Mesenchymal stem cell (in vitro differentiated cells and primary cell): ENCODE data around the gene SNAI3.

Experiments
- DNase-seq: peaks from one replicate; pipeline ENCODE4 v3.0.0-alpha.2; 2013
- H2AFZ ChIP-seq: one replicate; pipeline ENCODE4 v1.6.1; 2013; ENCODE audit warnings: low read depth, mild to moderate bottlenecking, control low read depth, inconsistent platforms, low read length, moderate library complexity
- H2AK5ac ChIP-seq: 2 replicates; pipeline ENCODE4 v1.6.1; 2013; ENCODE audit warnings: low read length, moderate library complexity, mild to moderate bottlenecking, inconsistent platforms; ENCODE audit not compliant: severe bottlenecking
- H2BK120ac ChIP-seq: one replicate; pipeline ENCODE4 v1.6.1; 2013; ENCODE audit warnings: low read depth, mild to moderate bottlenecking, inconsistent platforms, low read length, moderate library complexity
- H2BK12ac ChIP-seq, 2 experiments: one replicate each; pipeline ENCODE4 v1.6.1; 2013; ENCODE audit warnings: inconsistent platforms in 2 of 2, low read length in 2 of 2, mild to moderate bottlenecking in 2 of 2, moderate library complexity in 2 of 2, control low read depth in 1 of 2
- H2BK15ac ChIP-seq: one replicate; pipeline ENCODE4 v1.6.1; 2013; ENCODE audit warnings: mild to moderate bottlenecking, low read depth, inconsistent platforms; ENCODE audit not compliant: poor library complexity, severe bottlenecking
- H2BK5ac ChIP-seq: 2 replicates; pipeline ENCODE4 v1.6.1; 2013; ENCODE audit warnings: low read depth, mild to moderate bottlenecking, low read length, control low read depth, inconsistent platforms; ENCODE audit not compliant: poor library complexity, severe bottlenecking
- H3K14ac ChIP-seq, 2 experiments: one replicate each; pipeline ENCODE4 v1.6.1; 2013; ENCODE audit warnings: inconsistent platforms in 2 of 2, low read length in 2 of 2, control low read depth in 1 of 2, mild to moderate bottlenecking in 1 of 2, moderate library complexity in 1 of 2
- H3K18ac ChIP-seq, 2 experiments: one replicate each; pipeline ENCODE4 v1.6.1; 2013; ENCODE audit warnings: inconsistent platforms in 2 of 2, low read length in 2 of 2, control low read depth in 1 of 2, low read depth in 1 of 2, mild to moderate bottlenecking in 1 of 2
- H3K23ac ChIP-seq, 2 experiments: one replicate each; pipeline ENCODE4 v1.6.1; 2013; ENCODE audit warnings: inconsistent platforms in 2 of 2, low read length in 2 of 2, mild to moderate bottlenecking in 2 of 2, moderate library complexity in 2 of 2, control low read depth in 1 of 2
- H3K27ac ChIP-seq: 2 replicates; pipeline ENCODE4 v1.5.1; 2013; ENCODE audit warnings: mild to moderate bottlenecking, moderate library complexity, low read length, control low read depth, inconsistent platforms; ENCODE audit not compliant: poor library complexity, severe bottlenecking
- H3K27me3 ChIP-seq, 2 experiments: 2 replicates each; pipeline versions ENCODE4 v1.6.1 to v1.7.0; 2013; ENCODE audit warnings: low read length in 2 of 2, mild to moderate bottlenecking in 2 of 2, moderate library complexity in 2 of 2, control low read depth in 1 of 2, inconsistent platforms in 1 of 2; ENCODE audit not compliant: control insufficient read depth in 1 of 2, insufficient read depth in 1 of 2
- H3K36me3 ChIP-seq, 2 experiments: 2 replicates each; pipeline versions ENCODE4 v1.6.1 to v1.7.0; 2013; ENCODE audit warnings: low read length in 2 of 2, control low read depth in 1 of 2, inconsistent platforms in 1 of 2, low read depth in 1 of 2, mild to moderate bottlenecking in 1 of 2; ENCODE audit not compliant: insufficient read depth in 2 of 2, control insufficient read depth in 1 of 2
- H3K4ac ChIP-seq, 2 experiments: one replicate each; pipeline ENCODE4 v1.6.1; 2013; ENCODE audit warnings: inconsistent platforms in 2 of 2, low read length in 2 of 2, mild to moderate bottlenecking in 2 of 2, moderate library complexity in 2 of 2, control low read depth in 1 of 2, low read depth in 1 of 2
- H3K4me1 ChIP-seq: 2 replicates; pipeline ENCODE4 v1.6.1; 2013; ENCODE audit warnings: low read depth, low read length, control low read depth; ENCODE audit not compliant: control insufficient read depth, insufficient read depth
- H3K4me2 ChIP-seq: 2 replicates; pipeline ENCODE4 v1.6.1; 2013; ENCODE audit warnings: low read length, mild to moderate bottlenecking, inconsistent platforms; ENCODE audit not compliant: poor library complexity, severe bottlenecking
- H3K4me3 ChIP-seq, 2 experiments: 2 replicates each; pipeline versions ENCODE4 v1.5.1 to v1.7.0; 2013; ENCODE audit warnings: low read length in 2 of 2, mild to moderate bottlenecking in 2 of 2, control low read depth in 1 of 2, low read depth in 1 of 2; ENCODE audit not compliant: insufficient read depth in 1 of 2
- H3K79me1 ChIP-seq: replicated peaks from 2 replicates; pipeline ENCODE4 v1.6.1; 2013; ENCODE audit warnings: mild to moderate bottlenecking, control low read depth, low read length, inconsistent platforms; ENCODE audit not compliant: poor library complexity, severe bottlenecking
- H3K9ac ChIP-seq: 2 replicates; pipeline ENCODE4 v1.7.0; 2013; ENCODE audit warnings: mild to moderate bottlenecking, low read length, moderate library complexity
- H3K9me3 ChIP-seq: 2 replicates; pipeline ENCODE4 v1.7.0; 2013; ENCODE audit warnings: mild to moderate bottlenecking, low read length; ENCODE audit not compliant: control insufficient read depth
- H4K8ac ChIP-seq: one replicate; pipeline ENCODE4 v1.6.1; 2013; ENCODE audit warnings: inconsistent platforms, mild to moderate bottlenecking, low read length, moderate library complexity
- H4K91ac ChIP-seq: one replicate; pipeline ENCODE4 v1.6.1; 2013; ENCODE audit warnings: mild to moderate bottlenecking, low read length, inconsistent platforms
- WGBS: methylation state at CpG from one replicate; pipeline ENCODE4 v1.1.7; 2013; ENCODE audit warnings: mixed read lengths; 5-methylcytosine and 5-hydroxymethylcytosine counted together

Gene SNAI3

DNA sequence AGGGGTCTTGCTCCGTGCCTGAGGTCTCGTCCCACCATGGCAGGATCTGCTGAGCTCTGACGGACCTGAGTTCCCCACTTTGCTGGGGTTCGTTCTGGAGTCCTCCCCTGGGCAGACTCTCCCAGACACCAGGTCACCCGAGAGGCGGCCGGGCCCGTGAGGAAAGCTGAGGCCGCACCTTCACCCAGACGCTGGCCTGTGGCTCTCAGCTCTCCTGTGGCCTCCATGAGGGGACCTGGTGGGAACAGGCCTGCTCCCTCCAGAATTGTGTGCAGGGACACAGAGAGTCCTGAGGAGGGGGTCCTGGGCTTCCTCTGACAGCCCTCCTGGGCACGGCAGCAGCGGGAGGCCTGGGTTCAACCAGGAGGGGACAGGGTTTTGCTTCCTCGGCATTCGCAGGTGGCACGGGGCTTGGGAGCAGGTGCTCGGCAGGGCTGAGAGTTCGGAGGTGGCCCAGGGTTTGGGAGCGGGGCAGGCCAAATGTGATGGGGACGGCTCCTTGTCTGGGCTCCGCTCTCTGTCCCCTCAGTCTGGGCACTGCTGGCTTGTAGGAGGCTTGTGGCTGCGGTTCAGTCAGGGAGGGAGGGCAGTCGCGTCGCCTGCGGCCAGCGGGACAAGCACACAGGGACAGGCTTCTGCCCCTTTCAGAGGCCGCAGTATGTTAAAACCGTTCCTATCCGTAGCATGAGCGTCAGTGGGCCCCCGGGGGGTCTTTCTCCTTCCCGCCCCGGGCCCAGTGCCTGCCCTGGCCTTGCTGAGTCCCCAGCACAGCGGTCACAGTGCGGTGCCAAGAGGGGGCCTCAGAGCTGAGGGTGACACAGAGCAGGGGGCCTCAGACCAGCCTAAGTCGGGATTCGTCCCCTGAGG, 8.1 kb upstream of the SNAI3 start:
- H4K91ac ChIP-seq: no peak overlapping the region

DNA sequence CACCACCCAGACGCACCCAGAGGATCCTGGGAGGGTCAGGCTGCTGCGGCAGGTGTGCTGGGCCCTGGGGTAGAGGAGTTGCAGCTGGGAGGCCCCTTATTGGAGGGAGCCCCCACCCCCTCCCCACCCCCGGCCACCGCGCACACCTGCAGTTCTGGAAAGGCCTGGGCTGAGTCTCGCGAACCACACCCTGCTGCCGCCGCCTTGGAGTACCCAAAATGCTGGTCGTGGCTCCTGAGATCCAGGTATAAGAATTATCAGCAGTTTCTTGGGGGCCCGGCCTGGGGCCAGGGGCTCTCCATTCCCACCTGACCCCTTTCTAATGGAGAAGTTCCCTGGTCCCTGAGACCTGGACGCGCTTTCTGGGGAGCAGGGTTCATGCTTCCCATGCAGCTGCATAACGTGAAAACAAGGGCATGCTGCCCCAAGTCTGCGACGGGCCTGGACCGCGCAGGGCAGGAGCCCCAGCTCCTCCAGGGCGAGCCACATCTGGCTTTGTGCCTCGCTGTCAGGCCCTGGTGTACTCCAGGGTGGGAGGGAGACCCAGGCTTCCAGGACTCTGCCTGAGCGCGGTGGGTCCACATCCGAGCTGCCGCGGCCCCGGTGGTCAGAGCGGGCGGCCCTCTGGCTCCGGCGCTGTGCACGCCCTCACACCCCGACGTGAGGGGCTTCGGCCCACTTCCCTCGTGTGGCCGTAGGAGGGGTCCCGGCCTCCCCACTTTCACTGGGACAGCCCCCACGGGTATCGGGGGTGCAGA, 7.3 kb upstream of the SNAI3 start:
- H3K79me1 ChIP-seq: no peaks in the 10 kb centered on the region
- no peak overlapping the region for H3K4me2 ChIP-seq
- H3K4me1 ChIP-seq: peaks cover 3% of the 10 kb centered on the region
- H4K91ac ChIP-seq: no peak overlapping the region
- H2BK5ac ChIP-seq: no peak overlapping the region
- H4K8ac ChIP-seq: no peak overlapping the region
- H3K27ac ChIP-seq: no peak overlapping the region
- no peak overlapping the region for H3K23ac ChIP-seq
- no peak overlapping the region for H2AK5ac ChIP-seq
- H3K4ac ChIP-seq: no peak overlapping the region
- no peak overlapping the region for H3K9ac ChIP-seq
- H2BK15ac ChIP-seq: no peak overlapping the region
- no peak overlapping the region for H2BK12ac ChIP-seq
- H3K4me3 ChIP-seq: peak overlapping the region in 1 of 2 experiments; percentile 7
- H3K9me3 ChIP-seq: no peaks in the 10 kb centered on the region
- H3K14ac ChIP-seq: no peak overlapping the region
- no peak overlapping the region for H3K18ac ChIP-seq
- H3K36me3 ChIP-seq: peaks cover 10 to 31% of the 10 kb centered on the region in 2 experiments
- H2AFZ ChIP-seq: no peak overlapping the region
- DNase-seq: no peak
- peaks cover 22 to 41% of the 10 kb centered on the region in 2 experiments for H3K27me3 ChIP-seq
- WGBS: 90% methylated on average over 36 of the region's 39 CpGs
- H2BK120ac ChIP-seq: no peak overlapping the region

More for the DNA sequence above, 8.1 kb upstream of the SNAI3 start:
- Histone ChIP-seq H3K9me3 (no peaks in the 10 kb centered on the region), H3K27ac (no peak overlapping the region), H3K4me1 (peaks cover 3% of the 10 kb centered on the region), H3K27me3 (peaks cover 14 to 33% of the 10 kb centered on the region in 2 experiments), H3K4me2 (no peak overlapping the region), H3K23ac (no peak overlapping the region), H2BK12ac (no peak overlapping the region), H3K4me3 (no peak overlapping the region), H2AFZ (no peak overlapping the region), H3K36me3 (peaks cover 18 to 39% of the 10 kb centered on the region in 2 experiments), H2BK5ac (no peak overlapping the region), H3K9ac (no peak overlapping the region), H2AK5ac (no peak overlapping the region), H3K14ac (no peak overlapping the region), H3K18ac (no peak overlapping the region), H3K4ac (no peak overlapping the region), H2BK120ac (no peak overlapping the region), H3K79me1 (no peaks in the 10 kb centered on the region), H4K8ac (no peak overlapping the region), H2BK15ac (no peak overlapping the region)
- no peak for DNase-seq
- 90% methylated on average over 37 of the region's 37 CpGs for WGBS

- Histone ChIP-seq H3K79me1 (no peaks in the 10 kb centered on the region), H3K4ac (no peak overlapping the region), H3K4me2 (no peak overlapping the region), H2AK5ac (no peak overlapping the region), H3K4me3 (no peak overlapping the region), H2AFZ (no peak overlapping the region), H3K27ac (no peak overlapping the region), H2BK15ac (no peak overlapping the region), H4K8ac (no peak overlapping the region), H3K4me1 (peaks cover 3% of the 10 kb centered on the region), H2BK120ac (no peak overlapping the region), H3K27me3 (peaks cover 30 to 49% of the 10 kb centered on the region in 2 experiments), H3K36me3 (peaks cover 5 to 24% of the 10 kb centered on the region in 2 experiments), H3K18ac (no peak overlapping the region), H3K23ac (no peak overlapping the region), H2BK5ac (no peak overlapping the region), H2BK12ac (no peak overlapping the region), H3K14ac (no peak overlapping the region), H3K9me3 (no peaks in the 10 kb centered on the region), H4K91ac (no peak overlapping the region), H3K9ac (no peak overlapping the region)
- no peak for DNase-seq
- 87% methylated on average over 10 of the region's 10 CpGs for WGBS
These were observed 6.6 kb upstream of the SNAI3 start for GRCh38 chr16:88692861-88693260.

GRCh38 chr16:88691924-88692560, 5.7 kb upstream of the SNAI3 start:
- no peak overlapping the region for H2BK5ac ChIP-seq
- WGBS: 90% methylated on average over 26 of the region's 26 CpGs
- no peaks in the 10 kb centered on the region for H3K79me1 ChIP-seq
- no peak overlapping the region for H2AK5ac ChIP-seq
- no peak overlapping the region for H3K23ac ChIP-seq
- H3K4me2 ChIP-seq: no peak overlapping the region
- no peak overlapping the region for H2AFZ ChIP-seq
- no peak overlapping the region for H2BK15ac ChIP-seq
- no peak overlapping the region for H4K91ac ChIP-seq
- H3K27me3 ChIP-seq: peaks cover 38 to 51% of the 10 kb centered on the region in 2 experiments
- H3K9me3 ChIP-seq: no peaks in the 10 kb centered on the region
- H3K9ac ChIP-seq: no peak overlapping the region
- H3K4me3 ChIP-seq: no peak overlapping the region
- no peak overlapping the region for H3K27ac ChIP-seq
- no peak overlapping the region for H2BK12ac ChIP-seq
- H3K4ac ChIP-seq: no peak overlapping the region
- H3K36me3 ChIP-seq: peaks cover 0 to 15% of the 10 kb centered on the region in 2 experiments
- no peak overlapping the region for H3K18ac ChIP-seq
- H3K4me1 ChIP-seq: peaks cover 6% of the 10 kb centered on the region
- H4K8ac ChIP-seq: no peak overlapping the region
- no peak overlapping the region for H2BK120ac ChIP-seq
- DNase-seq: no peak
- no peak overlapping the region for H3K14ac ChIP-seq
